HG02623 (cell line): ENCODE results near the gene TRIB2.

Experiments used
- ATAC-seq: cut with Tn5 transposase; IDR thresholded peaks from one replicate; pipeline ENCODE4 v1.9.1; 2021; ENCODE audit warnings: moderate library complexity; ENCODE audit not compliant: unreplicated experiment

The TRIB2 gene

DNA sequence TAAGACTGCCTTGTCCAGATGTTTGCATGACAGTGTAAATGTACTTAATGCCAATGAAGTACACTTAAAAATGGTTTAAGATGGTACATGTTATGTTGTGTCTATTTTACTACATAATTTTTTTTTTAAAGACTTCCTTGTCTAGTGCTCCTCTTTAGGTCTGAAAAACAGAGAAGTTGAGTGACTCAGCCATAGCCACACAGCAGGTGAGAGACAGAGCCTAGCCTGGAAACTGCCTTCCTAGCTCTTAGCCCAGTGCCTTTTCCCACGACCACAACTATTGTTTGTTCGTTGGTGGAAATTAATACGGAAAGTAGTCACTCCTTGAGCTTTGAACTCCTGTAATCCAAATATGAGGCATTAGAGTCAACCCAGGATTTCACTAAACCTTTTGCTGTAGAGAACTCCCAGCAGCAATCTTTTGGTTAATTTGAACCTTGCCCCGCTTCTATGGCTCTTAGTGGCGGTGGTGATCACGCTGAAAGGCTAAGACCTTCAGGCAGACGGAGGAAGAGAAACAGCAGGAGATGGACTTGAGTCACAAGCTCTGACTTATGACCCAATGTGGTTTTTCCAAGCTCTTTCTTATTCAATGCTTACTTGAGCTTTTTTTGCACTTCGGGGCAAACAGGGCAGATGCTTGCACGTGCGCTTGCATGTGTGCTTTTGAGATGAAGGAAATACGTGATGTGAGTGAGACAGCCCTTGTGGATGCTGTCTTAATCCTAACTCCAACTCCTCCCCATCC is 21.2 kb downstream of the TRIB2 start:
- no peak for ATAC-seq

DNA sequence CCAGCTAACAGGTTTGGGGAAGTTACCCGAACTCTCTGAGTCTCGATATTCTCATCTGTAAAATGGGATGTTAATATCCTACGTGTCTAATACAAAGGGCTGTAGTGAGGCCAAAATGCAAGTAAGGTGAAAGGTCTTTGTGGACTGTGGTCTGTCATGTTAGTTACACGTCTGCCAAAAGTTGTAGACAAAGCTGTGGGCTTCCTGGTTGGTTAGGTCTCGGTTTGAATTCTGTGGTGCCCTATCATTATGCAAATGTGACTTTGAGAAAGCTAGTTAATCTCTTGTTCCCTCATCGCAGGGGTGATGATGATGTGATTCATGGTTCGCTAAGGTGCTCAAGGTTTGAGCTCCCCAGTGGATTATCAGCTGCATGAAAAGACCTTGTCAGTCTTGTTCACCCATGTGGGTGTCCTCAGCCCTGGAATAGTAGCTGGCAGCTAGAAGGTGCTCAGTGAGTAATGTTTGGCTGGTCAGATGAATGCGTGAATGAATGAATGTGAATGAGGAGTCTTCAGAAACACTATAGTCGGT is 23.1 kb downstream of the TRIB2 start:
- ATAC-seq: no peak

DNA sequence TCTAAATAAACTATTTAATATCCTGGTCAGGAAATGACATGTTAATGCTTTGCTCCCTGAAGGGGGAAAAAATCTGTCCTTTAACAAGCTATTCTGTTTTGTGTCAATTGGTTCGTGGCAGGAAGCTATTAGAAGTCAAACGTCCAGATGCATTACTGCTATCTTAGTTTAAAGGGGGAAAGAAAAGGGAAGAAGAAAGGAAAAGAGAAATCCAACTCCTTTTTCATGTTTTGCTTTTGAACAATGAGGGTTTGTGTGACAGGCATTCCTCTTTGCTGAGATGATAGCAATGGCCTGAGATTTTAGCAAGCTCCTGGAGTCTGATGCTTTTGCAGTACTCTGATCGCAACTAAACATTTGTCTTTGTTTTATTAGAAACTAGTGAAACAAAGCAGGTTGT is 24.6 kb downstream of the TRIB2 start:
- no peak for ATAC-seq

DNA sequence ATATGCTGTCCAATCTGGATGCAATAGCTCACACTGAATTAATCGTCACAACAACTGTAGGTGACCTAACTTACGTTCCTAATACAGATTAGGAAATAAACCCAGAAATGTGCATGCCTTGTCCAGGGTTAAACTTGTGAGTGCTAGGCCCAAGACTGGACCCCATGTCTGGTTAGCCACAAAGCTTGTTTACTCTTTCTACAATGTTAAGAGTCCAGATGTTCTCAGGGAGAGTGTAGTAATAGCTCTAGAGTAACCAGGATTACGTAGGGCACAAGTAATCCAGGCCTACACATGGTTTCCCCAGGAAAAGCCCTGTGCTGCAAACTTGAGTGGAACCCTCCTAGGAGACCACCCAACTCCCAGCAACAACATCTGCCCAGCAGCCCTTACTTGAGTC is 26.2 kb downstream of the TRIB2 start:
- no peak for ATAC-seq

DNA sequence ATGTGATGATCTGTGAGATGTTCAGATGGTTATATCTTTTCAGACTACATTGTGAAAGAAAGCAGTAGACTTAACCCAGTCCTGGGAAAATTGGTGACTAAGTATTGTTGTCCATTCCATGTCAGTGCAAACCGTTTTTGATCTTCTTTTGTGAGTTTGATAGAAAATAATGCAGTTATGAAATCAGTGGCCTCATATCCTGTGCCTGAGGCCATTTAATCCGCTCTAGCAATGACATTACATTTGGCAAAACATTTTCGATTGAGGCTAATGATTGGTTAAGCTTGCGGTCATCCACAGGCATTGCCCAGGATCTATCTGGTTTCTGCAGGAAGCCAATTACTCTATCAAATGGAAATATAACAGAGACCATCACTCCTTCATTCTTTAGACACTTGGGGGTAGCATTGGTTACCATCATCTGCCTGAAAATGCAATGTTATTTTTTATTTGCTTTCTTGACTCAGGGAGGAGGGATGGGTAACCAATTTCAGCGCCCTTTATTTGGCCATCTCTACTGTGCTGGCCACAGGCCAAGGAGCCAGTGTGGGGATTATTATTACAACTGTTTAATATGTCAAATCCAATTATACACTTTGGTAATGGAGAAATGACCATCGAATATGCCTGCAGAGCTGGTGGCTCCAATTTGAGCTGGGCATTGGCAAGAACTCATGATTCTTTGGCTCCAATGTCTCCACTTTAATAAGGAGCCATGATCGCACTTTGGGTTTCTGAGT is 33.6 kb downstream of the TRIB2 start:
- no peak for ATAC-seq

DNA sequence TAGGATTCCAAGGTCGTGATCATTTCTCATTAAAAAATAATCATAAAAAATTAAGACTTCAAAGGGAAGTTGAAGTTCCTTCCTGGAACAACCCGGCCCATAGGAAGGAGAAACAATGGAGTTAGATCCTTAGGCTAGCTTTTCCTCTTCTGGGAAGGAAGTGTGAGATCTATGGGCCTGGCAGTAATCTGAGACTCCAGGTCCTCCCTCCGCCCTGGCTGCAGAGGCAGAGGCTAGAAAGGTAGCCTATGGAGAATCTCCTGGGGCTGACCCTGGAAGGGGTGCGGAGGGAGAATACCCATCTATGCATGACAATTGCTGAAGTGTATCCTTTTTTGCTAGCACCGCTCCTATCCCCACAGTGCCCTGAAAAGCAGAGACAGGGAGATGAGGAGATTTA is 37.9 kb downstream of the TRIB2 start:
- no peak for ATAC-seq

DNA sequence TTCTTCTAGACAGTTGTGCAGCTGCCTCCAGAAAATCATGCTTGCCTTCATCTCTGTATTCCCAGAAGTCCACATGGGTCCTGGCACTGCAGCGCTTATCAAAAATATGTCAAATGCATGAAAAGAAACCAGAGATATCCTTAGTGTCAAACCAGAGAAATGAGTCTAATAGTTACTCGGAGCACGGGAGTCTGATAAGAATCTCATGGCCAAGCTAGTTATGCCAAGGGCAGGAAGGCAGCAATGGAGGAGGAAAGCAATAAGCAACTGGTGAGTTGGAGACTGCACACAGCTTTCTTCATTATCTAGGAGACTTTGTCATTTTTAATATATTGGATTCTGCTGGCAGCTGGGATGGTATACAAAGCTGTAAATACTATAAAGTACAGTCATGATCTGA is 38.6 kb downstream of the TRIB2 start:
- no peak for ATAC-seq

DNA sequence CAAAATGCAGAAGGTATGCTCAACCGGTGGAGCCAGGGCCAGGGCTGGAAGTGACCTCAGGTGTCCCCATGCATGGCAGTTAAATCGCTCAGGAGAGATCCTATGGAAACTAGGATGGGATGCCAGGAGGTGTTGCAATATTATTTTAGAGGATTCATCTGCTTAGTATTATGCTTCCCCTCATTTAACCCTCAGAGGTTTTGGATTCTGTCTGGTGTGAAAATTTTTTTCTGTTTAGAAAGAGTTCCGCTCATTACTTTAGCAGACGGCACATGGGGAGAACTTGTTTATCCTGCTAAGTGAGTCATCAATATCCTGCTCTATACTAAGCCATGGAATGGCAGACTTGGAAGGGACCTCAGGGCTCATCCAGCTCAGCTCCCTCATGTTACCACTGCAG is 42.5 kb downstream of the TRIB2 start:
- no peak for ATAC-seq

DNA sequence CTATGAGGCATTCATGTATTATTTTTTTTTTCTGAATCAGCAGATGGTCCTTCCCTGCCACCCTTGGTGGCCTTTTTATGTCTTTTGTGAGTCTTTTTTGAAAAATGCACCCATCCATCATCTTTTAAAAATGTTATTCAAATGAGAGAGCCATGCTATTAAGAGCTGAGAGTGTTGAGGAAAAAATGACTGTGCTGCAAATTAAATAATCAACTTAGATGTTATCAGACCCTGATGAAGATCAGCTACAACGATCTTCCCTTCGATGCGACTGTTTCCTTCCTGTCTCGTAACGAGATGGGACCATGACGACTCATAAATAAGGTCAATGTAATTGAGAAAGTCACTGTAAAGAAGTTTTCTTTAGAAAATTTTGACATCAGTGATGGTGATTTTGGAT is 44.4 kb downstream of the TRIB2 start:
- no peak for ATAC-seq

DNA sequence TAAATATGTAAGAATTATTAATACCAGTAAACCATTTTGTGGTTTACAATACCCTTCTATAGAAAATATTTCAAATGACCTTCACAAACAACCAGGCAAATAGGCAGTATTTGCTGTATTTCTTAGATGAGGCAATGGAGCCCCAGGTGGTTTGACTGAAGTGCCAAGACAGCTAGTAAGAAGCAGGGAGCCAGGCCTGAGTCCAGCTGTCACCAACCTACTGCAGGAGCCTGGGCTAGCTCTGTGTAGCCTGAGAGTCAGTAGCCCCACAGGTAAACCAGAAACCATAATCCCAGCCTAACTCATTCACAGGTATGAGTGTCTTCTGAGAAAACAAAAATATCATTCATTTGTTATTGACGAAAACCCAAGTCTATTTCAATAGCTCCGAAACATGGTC is 45.6 kb downstream of the TRIB2 start:
- ATAC-seq: no peak

DNA sequence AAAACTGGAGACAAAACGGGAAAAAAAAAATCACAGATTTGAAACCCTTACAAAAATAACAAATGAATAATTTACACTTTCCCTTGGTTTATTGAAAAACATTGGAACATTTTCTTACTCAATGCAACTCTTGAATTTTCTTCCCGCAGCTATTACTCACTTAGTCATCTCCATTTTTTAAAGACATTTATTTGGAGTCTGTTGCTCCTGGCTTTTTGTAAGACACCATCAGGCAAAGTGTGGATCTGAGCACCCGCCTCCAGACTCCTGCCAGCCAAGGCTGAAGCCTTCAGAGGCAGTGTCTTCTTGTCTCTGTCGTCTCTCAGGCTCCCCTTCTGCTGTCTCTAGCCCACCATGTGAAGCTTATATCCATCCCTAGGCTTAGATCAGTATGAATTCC is 46.2 kb downstream of the TRIB2 start:
- no peak for ATAC-seq

DNA sequence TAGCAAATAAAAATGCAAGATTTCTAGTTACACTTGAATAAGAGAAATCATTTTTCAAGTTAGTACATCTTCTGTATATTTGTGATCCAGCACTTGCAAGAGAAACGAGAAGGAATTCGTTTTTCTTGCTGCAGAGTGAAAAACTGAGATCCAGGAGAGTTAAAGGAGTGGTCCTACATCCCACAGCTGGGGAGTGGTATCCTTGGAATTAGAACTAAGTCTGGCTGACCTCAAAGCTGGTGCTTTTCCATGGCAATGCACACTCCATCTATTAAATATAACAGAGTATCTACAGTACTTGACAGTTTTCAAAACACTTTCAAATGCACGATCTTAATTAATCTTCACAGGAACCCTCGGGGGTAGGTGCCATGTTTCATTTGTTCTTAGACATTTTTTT is 46.8 kb downstream of the TRIB2 start:
- no peak for ATAC-seq

DNA sequence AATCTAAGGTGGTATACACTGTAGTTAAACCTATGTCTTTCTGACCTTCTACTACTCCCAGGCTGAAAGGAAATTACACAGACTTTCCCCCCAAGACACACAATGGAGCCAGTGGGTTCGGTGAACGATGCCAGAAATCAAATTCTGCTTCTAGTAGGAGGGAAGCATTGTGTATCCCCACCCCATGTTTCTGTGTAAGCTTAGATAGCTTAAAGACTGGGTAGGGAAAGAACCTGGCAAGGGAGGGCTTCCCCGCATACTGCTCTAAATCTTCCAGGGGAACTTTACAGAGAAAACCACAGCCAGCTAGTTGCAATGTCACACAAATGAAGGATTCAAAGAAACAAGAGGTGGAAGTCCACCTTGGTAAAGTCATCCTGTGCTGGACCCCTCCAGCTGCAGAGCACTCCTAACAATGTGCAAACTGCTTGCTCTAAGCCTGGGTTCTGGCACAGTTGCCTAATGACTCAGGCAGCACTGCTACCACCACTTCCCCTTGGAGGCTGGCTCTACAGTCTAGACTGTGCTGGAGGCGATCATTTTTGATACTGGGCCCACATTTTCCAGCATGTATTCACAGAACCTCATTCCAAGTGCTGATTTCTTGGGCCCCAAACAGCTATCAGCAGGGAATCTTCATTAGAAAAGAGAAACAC is 47.5 kb downstream of the TRIB2 start:
- ATAC-seq: no peak

DNA sequence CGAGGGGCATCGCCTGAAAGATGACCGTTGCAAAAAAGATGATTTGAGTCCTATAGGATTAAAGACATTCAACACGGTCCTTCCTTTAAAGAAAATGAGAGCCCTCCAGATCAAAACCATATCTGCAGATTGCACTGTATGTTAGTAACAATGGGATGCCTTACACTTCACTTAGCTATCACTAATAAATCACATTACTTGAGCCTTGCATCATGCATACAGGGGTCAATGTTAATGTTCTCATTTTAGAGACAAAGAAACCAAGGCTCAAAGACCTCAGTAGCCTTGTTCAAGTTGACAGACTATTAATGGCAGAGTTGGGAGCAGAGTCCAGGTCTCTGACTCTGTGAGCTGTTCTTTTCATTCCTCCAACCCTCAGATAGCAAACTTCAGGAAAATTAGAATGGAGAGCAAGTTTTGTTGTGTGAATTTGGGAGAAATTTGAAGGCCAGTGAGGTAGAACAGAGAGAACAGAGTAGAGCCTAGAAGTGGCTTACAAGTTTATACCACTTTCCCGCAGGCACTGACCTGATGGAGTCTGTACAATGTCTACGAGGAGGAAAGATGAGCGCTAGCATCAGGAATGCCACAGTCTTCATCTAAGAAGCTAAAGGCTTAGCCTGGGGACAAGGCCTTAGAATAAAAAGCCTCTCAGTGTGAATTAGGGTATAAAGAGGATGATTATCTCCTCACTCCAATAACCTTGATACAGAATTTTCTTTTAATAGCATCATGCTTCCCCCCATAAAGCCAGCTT is 48.3 kb downstream of the TRIB2 start:
- no peak for ATAC-seq

DNA sequence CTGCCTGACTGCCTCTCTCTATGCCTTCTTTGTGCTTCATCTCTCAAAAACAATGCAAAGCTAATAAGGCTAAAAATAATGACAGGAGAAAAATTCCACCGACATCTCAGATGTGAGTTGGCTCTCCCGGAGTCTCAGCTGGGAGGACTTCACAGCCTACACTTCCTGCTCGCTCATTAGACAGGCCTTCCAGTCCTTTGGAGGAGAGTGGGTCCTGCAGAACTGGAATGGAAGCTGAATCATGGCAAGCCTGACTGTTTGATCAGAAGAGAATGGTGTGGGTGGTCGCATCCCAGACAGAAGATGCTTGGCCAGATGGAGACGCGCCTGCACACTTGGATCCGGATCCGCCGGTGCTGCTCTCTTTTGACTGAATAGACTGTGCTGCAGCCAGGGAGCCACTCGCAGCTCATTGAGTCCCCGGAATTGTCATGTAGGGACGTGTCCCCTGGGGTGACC is 49.7 kb downstream of the TRIB2 start:
- no peak for ATAC-seq

DNA sequence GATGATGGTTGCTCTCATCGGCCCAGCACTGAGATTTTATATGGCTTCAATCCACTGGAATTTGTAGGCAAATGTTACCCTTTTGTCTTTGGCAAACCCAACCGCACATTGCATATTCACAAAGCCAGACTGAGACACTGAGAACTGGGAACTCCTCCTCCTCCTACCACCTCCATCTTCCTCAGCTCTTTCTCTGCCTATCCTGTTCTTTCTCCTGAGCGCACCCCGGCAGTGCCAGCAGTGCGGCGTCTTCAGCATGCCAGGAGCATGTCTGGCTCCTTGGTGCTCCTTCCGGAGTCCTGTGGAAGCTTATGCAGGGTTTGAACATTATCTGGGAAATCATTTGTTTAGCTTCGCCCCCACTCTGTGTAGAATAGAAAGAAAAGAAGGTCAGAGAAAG is 50.8 kb downstream of the TRIB2 start:
- no peak for ATAC-seq

DNA sequence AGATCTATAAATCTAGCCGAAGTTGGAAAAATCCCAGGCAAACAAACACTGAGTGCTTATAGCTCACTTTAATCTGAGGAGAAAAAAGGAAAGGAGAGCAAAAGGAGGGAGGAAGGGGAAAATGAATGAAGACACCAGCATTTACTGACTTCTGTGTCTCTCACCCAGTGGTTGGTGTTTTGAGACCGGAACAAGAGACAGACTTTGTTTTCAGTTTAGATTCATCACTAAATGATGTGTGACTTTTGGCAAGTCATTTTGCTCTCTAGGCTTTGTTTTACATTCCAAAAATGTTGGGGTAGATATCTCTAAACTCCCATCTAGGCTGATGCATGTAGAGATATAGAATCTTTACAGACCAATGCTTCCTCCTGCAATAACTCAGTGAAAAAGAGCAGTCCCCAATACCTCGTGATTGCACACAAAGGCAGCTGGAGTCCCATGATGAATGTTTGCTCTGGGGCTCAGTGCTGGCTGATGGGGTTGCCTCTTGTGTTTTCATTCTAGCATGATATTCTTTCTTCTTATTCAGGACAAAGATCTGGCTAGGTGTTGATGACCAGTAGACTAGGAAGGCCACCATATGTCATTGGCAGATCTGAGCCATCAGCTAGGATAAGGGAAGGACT is 51.4 kb downstream of the TRIB2 start:
- ATAC-seq: no peak

DNA sequence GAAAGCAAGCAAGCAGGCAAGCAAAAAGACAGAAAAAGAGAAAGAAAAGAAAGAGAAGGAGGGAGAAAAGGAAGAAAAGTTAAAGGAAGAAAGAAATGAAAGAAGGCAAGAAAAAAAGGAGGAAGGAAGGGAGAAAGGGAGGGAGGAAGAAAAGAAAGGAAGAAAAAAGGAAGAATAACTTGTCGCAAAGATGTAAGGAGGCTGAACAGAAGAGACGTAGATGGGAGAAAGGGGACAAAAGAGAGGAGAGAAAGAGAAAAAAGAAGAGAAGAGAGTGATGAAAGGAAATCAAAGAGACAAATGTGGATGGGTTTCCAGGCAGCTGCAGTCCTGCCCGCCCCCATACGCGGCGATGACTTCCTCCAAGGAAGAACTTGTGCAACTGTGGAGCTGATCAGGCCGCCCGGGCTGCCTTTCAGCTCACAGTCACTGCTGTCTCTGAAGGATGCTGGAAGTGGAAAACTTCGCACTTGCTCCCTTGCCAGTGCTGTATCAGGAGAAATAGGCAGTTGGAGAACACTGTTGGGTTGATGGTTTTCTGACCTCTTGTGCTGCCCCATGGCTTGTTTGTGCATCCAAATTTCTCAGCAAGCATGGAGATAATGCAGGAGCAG is 52.9 kb downstream of the TRIB2 start:
- no peak for ATAC-seq

DNA sequence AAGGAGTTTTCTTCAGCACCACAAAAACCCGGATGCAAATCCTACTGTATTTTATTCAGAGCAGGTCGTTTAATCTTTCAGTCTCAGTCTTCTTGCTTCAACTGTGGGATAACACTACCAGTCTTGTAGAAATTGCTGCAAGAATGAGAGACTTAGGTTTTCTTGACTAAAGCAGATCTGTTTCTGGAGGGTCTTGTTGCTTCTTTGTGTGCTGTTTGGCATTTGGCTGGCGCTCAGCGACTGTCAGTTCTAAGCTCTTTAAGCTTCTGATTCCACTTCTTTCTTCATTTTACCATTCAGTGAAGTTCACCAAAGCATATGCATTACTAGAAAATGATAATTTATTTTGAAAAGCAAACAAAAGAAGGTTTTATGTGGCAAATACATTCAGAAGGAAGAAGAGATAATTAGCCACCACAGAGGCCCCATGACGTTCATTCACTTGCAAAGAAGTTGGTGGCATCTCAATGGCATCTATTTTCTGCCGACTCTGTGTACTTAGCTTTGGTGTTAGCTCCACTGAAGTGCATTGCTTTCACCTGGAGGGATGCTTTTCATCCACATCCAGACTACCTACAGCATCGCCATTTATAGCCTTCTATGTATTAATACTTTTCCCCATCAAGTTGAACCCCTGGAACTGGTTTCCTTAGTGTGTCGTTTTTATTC is 53.7 kb downstream of the TRIB2 start:
- no peak for ATAC-seq

DNA sequence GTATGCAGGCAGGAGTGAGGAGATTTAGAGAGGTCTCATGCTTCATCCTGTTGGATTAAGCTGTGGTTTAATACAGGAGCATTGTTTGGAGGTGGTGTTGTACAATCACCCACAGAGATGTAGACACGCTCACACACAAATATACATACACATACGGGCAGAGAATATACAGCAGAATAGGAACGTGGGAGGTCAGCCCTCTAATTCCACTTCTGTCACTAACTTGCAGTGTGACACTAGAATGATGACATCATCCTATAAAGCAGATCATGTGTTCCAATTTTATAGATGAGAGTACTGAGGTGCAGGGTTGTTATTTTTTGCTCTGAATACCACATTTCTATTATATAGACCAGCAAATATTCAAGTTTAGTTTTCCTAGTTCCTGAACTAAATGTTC is 54.4 kb downstream of the TRIB2 start:
- ATAC-seq: no peak
